Left cardiac atrium (tissue), 4 donors: ENCODE data around the gene UNC5B. TPM values are rescaled to one million over a fixed set of nuclear protein-coding genes. Genes with fewer than 3 reads are reported as not detected.
A peak's percentile ranks its signal among the peaks of the same experiment; 100 is the strongest.
"Not testable (repeated sequence)": the region's sequence is repeated elsewhere in the genome, so short reads cannot be mapped to it uniquely, and the experiment has no call there.

Experiments used
- ATAC-seq, 2 donors: fragments of 200-7000 bp; cut with Tn5 transposase; one replicate each; pipeline ENCODE4 v1.9.1; 2020; ENCODE audit warnings: mild to moderate bottlenecking in 2 of 2, moderate library complexity in 2 of 2
- DNase-seq: peaks from one replicate; pipeline ENCODE4 v3.0.0-alpha.2; 2020
- intact Hi-C, 2 donors: fragments of 100-400 bp; cut with DNase I; formaldehyde crosslinking; loops; one replicate each; pipeline versions ENCODE4 v1.14.1 to v1.15.1; 2022 to 2023
- total RNA-seq, 2 donors: library from RNA; stranded (reverse); fragmentation: NEBNext Ultra II Directional; extraction: Animal tissue kit (Norgen Biotek cat#: 25700); gene quantifications; one replicate each; pipeline ENCODE4 v1.2.1, GENCODE V29; 2021
- donor health status: DM: no; HTN: yes; CAD: no.
- donor health status: DM: no; HTN: yes; CAD: no; lungs with severe emphysema.
- donor health status: DM: yes; HTN: yes; CAD: no.
- donor health status: Dilated cardiomyopathy.

Gene UNC5B
- total RNA-seq, 2 donors from 2014 or later = 12.4 to 17.7 TPM

GRCh38 chr10:71219236-71219917, 7.0 kb downstream of the UNC5B start:
- peak; percentile 69 to 70 for ATAC-seq
- not testable (repeated sequence) for DNase-seq
- intact Hi-C loops = loop anchor here in 1 of 2 donors (10.0 kb wide), 1 partner anchor 155 kb away; no protein-coding TSS in a partner anchor

GRCh38 chr10:71219918-71220688, 7.7 kb downstream of the UNC5B start:
- intact Hi-C loops = loop anchor here in 1 of 2 donors (10.0 kb wide), 1 partner anchor 155 kb away; no protein-coding TSS in a partner anchor
- peak in 1 of 2 donors; percentile 25 for ATAC-seq

GRCh38 chr10:71220689-71221540, 8.5 kb downstream of the UNC5B start:
- intact Hi-C loops = no loop called here
- DNase-seq (no peak), ATAC-seq (no peak)

More at GRCh38 chr10:71219918-71220688, 7.7 kb downstream of the UNC5B start:
- DNase-seq = no peak

GRCh38 chr10:71221586-71222202, 9.3 kb downstream of the UNC5B start:
- intact Hi-C loops = no loop called here
- DNase-seq = no peak

GRCh38 chr10:71222601-71223346, 10.4 kb downstream of the UNC5B start:
- intact Hi-C loops = no loop called here
- ATAC-seq (no peak), DNase-seq (no peak)

More at GRCh38 chr10:71221586-71222202, 9.3 kb downstream of the UNC5B start:
- ATAC-seq = no peak

- no peak for DNase-seq
- intact Hi-C loops = no loop called here
- no peak for ATAC-seq
Observed at GRCh38 chr10:71223347-71224058, 11.1 kb downstream of the UNC5B start.

- intact Hi-C loops = no loop called here
- DNase-seq = no peak
- peak in 1 of 2 donors; percentile 46 for ATAC-seq
Observed at GRCh38 chr10:71225291-71226058, 13.1 kb downstream of the UNC5B start.

- intact Hi-C loops = no loop called here
- ATAC-seq (no peak), DNase-seq (no peak)
Observed at GRCh38 chr10:71228875-71229675, 16.7 kb downstream of the UNC5B start.

- ATAC-seq (no peak), DNase-seq (peak; percentile 21)
- intact Hi-C loops = loop anchor here in 1 of 2 donors (5.0 kb wide), 1 partner anchor 37 kb away; no protein-coding TSS in a partner anchor
Observed at GRCh38 chr10:71229726-71230655, 17.6 kb downstream of the UNC5B start.

- intact Hi-C loops = loop anchor here in 1 of 2 donors (5.0 kb wide), 1 partner anchor 37 kb away; no protein-coding TSS in a partner anchor
- ATAC-seq (no peak), DNase-seq (peak; percentile 25)
Observed at GRCh38 chr10:71230656-71231025, 18.3 kb downstream of the UNC5B start.

GRCh38 chr10:71231206-71231605, 18.8 kb downstream of the UNC5B start:
- DNase-seq (peak; percentile 32), ATAC-seq (no peak)
- intact Hi-C loops = loop anchor here in 1 of 2 donors (5.0 kb wide), 1 partner anchor 36 kb away; no protein-coding TSS in a partner anchor

- intact Hi-C loops = loop anchor here in 1 of 2 donors (5.0 kb wide), 1 partner anchor 35 kb away; no protein-coding TSS in a partner anchor
- ATAC-seq (peak; percentile 69 to 72), DNase-seq (peak; percentile 86)
Observed at GRCh38 chr10:71232089-71232998, 20.0 kb downstream of the UNC5B start.

- intact Hi-C loops = loop anchor here in 1 of 2 donors (5.0 kb wide), 1 partner anchor 34 kb away; no protein-coding TSS in a partner anchor
- ATAC-seq = no peak
- DNase-seq = peak; percentile 16
Observed at GRCh38 chr10:71233482-71233892, 21.1 kb downstream of the UNC5B start.
